NB4 (cell line): ENCODE data around the gene PLEKHA6.

Source experiments
- CTCF ChIP-seq: IDR thresholded peaks from one replicate; pipeline ENCODE4 v1.5.1; 2012; ENCODE audit warnings: low read depth, low read length
- POLR2A ChIP-seq: IDR thresholded peaks from 2 replicates; pipeline ENCODE4 v1.6.1; 2011; ENCODE audit warnings: mild to moderate bottlenecking; ENCODE audit not compliant: insufficient read length; ENCODE audit errors: extremely low read depth

GRCh38 chr1:204221271-204221670 lies 138.5 kb downstream of the PLEKHA6 start:
- TF ChIP-seq CTCF, result no peak
- no peak for TF ChIP-seq POLR2A
